PC-3 (cell line): ENCODE measurements around the gene KDM1A.

Experiments
- EZH2 ChIP-seq: fragments of 300-600 bp; sonication (generic); IDR thresholded peaks from one replicate; pipeline ENCODE4 v1.6.1; 2017; ENCODE audit warnings: antibody characterized with exemption, mild to moderate bottlenecking, low read length; ENCODE audit not compliant: unreplicated experiment
- TF ChIP-seq, protein P1 (sequence below): fragments of 300-600 bp; sonication (generic); conservative IDR thresholded peaks from 2 replicates; pipeline ENCODE4 v1.5.1; 2017; ENCODE audit warnings: antibody characterized with exemption, low read depth, mild to moderate bottlenecking, low read length

DNA sequence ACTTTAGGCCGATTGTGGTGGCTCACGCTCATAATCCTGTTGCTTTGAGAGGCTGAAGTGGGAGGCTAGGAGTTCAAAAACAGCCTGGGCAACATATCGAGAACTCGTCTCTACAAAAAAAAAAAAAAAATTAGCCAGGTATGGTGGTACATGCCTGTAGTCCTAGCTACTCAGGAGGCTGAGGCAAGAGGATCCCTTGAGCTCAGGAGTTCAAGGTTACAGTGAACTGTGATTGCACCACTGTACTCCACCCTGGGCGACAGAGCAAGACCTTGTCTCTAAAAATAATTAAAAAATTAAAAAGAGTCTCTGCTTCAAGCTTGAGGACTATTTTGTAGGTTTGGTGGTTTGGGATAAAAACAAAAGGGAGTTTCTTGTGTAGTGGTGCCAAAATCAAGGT, 21.2 kb downstream of the KDM1A start:
- TF ChIP-seq, protein P1, sequence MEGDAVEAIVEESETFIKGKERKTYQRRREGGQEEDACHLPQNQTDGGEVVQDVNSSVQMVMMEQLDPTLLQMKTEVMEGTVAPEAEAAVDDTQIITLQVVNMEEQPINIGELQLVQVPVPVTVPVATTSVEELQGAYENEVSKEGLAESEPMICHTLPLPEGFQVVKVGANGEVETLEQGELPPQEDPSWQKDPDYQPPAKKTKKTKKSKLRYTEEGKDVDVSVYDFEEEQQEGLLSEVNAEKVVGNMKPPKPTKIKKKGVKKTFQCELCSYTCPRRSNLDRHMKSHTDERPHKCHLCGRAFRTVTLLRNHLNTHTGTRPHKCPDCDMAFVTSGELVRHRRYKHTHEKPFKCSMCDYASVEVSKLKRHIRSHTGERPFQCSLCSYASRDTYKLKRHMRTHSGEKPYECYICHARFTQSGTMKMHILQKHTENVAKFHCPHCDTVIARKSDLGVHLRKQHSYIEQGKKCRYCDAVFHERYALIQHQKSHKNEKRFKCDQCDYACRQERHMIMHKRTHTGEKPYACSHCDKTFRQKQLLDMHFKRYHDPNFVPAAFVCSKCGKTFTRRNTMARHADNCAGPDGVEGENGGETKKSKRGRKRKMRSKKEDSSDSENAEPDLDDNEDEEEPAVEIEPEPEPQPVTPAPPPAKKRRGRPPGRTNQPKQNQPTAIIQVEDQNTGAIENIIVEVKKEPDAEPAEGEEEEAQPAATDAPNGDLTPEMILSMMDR: no peak
- no peak for TF ChIP-seq EZH2
